Kasumi-1 (cell line): ENCODE measurements around the gene INTS6.
"Not testable (repeated sequence)": the region's sequence is repeated elsewhere in the genome, so short reads cannot be mapped to it uniquely, and the experiment has no call there.

Experiments
- DNase-seq, 2 experiments: peaks; one replicate each; lab custom pipeline; 2025; lab: John Stamatoyannopoulos, UW

Gene INTS6

DNA sequence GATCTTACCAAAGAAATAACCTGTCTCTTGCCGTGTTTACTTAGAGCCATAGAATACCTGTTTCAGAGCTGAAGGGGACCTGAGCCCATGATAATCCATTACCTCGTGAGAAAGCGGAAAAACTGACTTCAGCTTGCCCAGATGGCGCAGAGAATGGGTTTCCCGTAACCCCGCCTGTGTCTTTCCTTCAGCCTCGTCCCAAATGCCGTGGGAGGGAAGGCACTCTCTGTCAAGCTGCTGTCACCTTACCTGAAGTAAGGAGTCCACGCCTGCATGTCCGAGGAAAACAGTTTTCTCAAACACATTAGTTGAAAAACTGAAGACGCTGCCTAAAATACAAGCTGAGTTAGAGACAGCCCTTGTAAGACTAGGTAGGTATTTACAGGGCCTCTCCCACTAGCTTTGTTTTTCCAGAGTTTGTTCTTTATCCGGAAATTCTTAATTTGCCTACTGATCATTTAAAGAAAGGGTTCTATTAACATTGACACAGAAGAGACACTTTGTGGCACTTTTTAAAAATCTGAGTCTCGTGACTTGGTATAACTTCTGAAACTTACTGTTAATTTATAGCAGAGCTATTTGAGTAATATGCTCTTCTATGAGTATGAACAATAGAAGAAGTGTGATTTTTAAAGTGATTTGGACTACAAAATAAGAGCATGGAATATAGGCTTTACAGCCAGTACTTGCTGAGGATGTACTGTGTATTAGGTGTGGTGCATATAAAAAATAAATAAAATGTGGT, 1.3 kb upstream of the INTS6 start:
- DNase-seq: peak; percentile 28 to 56

DNA sequence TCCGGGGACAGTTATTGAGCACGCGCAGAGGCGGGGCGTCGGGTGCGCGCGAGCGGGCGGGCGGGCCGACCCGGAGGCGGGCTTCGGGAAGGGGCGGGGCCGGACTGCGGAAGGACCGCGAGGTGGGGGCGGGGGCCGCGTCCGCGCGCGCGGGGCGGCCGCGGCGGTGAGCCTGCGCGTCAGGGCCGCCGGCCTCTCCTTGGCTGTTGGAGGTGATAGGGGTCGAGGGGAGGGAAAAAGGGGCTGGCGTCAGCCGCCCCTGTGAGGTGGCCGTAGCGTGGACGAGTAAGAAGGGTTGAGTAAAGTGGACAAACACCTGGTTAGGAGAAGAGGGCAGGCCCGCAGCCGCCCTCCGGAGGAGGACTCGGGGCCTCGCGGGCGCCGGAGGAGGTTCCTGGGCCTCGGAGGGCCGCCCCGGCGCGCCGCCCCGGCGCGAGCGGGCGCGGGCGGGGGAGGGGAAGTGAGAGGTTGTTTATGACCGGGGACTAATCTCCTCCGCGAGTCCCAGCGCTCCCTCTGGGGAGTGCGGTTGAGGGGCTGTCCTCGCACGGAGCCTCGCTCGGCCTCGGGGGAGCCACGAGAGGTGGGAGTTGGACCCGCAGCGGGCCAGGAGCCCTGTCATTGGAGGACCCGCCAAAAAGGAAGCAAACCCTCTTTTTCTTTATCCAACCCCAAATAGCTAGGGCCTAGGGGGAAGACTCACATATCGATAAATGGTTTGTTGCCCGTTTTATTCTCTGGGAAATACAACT, 547 bp upstream of the INTS6 start:
- peak; percentile 74 to 76 for DNase-seq

DNA sequence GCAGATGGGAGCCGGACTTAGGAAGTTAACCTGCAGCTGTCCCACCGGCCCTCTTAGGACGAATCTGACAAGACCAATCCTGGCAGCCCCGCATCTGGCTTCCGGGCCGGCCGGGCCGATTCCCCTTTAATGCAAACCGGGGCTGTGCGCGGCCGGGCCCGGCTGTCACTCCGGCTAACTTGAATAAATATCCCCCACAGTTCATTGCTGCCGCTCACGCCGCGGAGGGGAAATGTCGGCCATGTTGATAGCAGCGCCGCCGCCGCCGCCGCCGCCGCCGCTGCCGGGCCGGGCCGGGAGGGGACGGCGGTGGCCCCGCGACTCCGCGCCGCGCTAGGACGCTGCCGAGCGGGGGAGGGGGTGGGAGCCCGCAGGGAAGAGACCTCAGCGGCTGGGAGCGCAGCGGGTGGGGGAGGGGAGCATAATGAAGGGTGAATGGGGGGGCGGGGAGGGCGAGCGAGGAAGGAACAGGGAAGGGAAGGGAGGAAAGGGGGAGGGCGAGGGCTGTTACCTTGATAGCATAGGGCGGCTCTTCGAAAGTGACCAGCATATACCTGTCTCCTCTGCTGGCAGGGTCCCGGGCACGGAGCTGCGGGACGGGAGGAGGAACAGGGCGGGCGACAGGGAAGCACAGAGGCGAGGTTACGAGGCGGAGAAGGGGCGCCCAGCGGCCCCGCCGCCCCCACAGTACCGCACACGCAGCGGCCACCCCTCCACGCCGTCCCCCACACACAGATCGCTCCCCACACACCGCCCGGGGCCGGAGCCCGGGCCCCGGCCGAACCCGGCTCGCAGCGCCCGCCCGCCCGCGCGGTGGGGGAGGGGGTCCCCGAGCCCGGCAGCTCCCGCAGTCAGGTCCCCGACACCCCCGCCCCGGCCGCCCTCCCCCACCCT, 1.1 kb downstream of the INTS6 start:
- peak; percentile 67 to 71 for DNase-seq

DNA sequence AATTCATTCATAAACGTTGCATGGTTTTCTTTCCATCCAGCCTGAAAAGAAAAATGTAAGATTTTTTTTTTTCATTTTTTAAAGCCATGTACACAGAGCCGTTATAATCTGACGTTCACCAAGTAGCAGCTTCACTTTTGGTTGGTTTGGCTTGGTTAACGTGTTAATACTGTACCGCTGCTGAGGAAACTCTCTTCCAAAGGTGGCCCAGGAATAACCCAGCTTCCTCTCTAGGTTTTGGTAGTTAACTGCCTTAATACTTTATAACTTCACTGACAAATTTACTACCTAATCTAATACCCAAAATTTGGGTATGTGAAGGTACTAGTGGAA, 1.7 kb downstream of the INTS6 start:
- DNase-seq: peak in 1 of 2 experiments; percentile 59

DNA sequence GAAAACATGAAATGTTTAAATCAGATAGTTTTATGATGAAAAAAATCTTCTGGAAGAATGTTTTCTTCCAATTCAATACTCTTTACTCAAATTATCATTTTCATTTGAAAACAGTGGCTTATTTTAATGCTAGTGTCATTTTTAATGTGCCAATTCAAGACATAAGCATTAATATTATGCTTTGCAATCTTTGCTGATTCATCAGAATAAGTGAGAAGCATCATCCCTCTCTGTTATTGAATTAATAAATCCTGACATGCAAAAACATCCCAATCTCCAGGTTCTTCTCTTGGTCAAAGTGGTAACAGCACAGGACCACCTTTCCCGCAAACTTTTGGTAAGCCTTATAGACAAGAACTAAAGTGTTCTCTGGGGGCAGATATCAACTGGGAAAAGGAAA, 3.8 kb downstream of the INTS6 start:
- DNase-seq: no peak

DNA sequence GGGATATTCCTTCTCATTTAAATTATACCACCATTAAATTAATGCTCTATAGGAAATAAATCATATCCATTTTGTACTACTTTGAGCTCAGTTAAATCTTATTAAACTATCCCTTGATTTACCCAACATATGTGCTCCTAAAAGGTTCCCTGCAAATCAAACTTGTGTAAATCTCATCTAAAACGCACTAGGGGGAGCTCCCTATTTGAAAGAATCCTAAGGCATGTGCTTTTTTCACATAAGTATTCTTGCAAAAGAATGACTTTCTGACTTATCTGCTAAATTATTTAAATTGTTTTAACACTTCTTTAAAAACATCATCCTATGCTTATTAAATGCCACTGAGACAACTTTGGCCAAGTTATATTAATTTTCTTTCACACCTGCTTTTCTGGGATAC, 7.9 kb downstream of the INTS6 start:
- peak; percentile 54 to 81 for DNase-seq

DNA sequence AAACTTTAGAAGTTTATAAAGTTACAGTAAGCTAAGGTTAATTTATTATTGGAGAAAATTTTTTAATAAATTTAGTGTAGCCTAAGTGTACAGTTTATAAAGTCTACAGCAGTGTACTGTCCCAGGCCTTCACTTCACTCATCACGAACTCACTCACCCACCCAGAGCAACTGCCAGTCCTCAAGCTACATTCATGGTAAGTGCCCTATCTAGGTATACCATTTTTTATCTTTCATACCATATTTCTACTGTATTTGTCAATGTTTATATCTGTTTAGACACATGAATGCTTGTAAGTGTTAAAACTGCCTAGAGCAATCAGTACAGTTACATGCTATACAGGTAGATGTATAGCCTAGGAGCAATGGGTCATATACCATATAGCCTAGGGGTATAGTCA, 12.5 kb downstream of the INTS6 start:
- no peak for DNase-seq

DNA sequence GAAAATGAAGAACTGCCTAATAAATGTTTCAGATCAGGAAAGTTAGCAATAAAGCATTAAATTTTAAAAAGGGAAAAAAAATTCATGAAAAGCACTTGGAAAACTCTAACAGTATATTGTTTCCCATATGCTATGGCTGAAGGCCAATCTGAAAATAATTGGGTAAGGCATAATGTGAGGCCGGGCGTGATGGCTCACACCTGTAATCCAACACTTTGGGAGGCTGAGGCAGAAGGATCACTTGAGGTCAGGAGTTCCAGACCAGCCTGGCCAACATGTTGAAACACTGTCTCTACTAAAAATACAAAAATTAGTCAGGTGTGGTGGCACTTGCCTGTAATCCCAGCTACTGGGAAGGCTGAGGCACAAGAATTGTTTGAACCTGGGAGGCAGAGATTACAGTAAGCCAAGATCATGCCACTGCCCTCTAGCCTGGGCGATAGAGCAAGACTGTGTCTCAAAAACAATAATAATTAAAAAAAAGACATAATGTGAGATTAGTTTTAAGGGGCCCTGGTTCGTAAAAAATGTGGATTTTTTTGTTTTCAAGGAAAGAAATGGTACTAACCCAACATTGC, 15.2 kb downstream of the INTS6 start:
- no peak for DNase-seq

DNA sequence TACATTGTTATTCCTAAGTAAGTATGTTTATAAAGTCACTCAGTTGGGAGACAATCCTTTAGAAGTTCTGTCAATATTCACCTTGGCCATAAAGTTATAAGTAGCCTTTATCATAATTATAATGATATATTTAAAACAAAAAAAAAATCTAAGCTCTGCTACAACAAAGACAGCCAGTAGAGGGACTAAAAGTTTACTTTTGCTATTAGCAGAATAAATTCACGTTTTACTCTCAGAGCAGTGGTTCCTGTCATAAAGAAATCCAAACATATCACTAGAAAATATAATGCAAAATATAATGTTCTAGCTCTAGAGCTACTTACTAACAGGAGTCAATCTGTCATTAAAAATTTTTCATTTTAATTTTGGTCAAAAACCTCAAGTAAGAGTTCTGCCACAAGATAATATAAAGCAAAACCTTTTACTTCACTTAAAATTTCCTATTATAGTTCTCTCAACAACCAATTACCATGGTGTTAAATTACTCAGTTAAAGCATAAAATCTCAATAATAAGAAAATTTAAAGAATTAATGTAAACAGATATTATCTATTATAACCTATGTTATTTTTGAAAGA, 17.7 kb downstream of the INTS6 start:
- peak; percentile 67 to 78 for DNase-seq

DNA sequence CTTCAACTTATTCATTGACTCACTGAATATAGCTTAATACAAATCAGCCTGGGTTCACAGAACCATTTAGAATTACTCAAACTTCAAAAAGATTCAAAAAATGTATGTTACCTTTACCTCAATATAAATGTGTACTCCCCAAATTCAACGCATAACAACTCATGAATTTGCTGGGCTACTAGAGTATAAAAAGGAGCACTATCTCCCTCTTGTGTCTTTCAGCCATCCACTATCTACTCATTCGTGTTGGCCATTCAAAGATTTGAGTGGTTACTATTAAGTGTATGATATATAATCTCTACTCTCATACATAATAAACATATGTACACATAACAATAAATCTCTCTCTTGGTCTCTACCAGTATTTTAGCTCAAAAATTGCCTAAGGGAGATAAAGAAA, 20.3 kb downstream of the INTS6 start:
- DNase-seq: no peak

DNA sequence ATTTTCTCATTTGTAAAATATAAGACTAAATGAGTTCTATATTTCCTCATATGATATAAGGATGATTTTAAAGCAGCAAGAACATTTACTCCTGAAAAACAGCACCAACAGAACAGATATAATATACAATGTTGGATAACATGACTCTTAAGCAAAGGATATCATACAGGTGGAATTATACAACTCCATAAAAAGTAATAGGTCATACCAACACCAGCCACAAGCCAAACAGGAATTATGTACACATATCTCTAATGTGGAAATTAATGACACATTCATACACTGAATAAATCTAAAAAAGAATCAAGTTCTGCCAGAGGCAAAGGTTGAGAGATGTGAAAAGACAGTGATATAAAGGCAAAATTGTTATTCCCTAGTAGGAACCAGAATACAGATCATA, 25.9 kb downstream of the INTS6 start:
- DNase-seq: no peak

DNA sequence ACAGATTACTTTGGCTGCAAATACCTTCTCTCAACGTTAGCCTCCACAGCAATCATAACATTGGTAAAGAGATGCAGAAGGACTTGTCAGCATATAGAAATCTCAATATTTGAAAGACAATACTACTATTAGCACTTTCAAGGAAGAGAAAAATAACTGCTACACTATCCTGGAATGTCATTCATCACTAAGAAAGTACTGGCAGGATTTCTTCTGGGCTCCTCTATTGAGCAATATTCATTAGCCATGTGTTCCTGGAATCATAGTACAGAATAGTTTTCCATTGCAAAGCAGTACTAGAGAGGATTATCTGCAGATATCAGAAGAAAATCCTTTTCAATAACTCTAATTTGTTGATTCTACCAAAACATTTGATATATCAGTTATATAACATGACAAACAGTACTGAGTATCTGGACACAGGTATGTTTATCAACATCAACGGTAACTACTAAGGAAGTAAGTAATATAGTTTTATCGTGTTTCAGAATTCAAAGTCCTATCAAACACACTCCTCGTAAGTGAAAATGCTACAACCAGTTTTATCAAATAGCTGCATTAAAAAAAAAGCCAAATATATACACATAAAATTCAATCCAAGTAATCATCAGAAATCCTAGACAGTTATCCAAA, 27.3 kb downstream of the INTS6 start:
- no peak for DNase-seq

DNA sequence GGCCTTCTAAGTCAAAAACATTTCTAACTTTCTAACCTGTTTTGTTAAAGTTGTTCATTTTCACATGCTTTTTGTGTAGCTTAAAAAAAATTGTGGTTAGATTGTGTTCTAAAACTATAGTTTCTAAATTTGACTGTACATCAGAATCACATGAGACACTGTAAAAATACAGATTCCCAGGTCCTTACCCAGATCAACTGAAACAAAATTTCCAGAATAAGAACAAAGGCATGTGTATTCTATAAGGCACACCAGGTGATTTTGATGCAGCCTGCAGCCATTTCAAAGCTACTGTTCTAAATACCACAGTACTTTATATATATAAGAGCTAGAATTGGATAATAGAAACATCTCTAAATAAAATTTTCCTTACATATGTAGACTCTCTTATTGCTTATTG, 29.1 kb downstream of the INTS6 start:
- no peak for DNase-seq

DNA sequence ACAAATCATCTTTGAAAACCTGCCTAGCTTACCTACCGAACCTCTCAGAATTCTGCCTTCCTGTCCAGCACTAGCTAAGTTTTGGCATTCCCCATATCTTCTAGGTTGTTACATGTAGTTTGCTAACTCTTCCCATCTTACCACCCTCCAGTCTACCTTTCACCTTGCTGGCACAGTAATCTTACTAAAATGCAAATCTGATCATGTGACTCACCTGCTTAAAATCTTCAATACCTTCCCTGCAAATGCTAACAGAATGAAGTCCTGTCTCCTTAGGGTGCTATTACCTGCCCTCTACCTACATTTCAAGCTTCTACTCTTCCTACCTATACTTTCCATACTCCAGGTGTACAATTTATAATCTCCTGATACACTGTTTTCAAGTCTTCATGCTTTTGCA, 30.4 kb downstream of the INTS6 start:
- no peak for DNase-seq

DNA sequence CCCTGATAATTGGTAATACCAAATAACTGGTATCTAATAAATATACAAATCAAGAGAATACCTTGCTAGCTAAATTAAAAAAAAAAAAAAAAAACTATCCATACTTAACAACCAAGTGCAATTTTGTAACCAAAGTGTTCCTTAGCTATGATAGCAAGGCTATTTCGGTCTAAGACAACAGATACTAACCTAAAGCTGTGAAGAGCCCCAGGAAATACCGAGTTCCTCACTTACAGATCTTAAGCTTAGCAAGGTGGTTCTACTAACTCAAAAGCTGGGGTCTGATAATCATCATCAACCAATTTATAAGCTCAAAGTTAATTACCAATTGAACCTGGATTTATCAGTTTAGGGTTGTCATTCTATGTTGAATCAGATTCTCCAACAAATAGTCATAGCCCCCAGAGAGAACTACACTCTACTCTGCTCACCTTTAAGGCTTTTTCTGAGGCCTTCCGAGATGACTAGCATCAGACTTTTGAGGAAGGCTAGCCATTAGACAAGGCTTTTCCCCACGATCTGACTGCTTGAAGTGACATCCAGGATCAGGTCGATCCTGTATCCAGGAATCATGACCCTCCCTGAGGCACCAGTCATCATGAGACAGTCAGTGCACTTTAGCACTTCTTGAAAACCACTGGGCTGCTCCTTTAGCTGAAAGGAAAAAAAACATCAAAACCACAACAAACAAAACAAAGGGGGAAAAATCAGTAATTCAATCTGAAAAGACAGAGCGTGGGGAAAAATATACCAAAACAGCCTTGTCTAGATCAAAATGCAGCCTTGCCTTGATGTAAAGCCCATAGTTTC, 31.9 kb downstream of the INTS6 start:
- DNase-seq: no peak

DNA sequence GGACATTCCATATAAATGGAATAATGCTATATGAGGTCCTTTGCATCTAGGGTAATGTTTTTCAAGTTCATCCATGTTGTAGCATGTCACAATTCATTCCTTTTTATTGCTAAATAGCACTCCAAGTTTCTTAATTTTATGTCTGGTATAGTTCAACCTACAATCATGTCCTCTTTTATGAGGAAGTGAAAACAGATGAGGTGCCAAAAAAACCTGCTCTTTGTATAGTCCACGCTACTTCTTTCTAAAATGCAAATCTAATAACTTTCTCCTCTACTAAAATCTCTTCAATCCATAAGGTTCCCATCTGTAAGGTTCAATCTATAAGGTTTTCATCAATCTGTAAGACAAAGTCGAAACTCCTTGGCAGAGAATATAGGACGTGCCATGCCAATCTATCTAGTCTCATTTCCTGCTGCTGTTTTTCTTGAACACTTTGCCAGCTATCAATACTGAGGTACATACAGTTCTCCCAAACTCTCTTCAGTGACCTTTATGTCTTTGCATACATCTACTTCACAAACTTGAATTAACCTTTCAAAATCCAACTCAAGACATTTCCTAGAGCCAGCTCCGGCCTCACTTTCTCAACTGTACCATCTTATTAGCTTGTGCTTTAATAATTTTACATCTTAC, 33.7 kb downstream of the INTS6 start:
- no peak for DNase-seq

DNA sequence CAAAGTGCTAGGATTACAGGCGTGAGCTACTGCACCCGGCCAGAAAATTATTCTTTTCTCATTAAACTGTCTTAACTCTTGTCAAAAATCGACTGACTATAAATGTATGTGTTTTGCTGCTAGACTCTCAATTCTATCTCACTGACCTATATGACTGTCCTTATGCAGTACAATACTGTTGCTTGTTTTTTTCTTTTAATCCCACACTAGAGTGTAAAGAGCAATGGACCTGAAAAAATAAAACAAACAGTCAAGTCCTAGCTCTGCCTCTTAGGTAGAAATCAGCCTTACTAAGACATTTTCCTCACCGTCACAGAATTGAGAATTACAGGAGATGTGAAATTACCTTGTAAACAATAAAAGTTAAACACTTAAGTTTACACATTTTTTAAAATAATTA, 35.1 kb downstream of the INTS6 start:
- no peak for DNase-seq

DNA sequence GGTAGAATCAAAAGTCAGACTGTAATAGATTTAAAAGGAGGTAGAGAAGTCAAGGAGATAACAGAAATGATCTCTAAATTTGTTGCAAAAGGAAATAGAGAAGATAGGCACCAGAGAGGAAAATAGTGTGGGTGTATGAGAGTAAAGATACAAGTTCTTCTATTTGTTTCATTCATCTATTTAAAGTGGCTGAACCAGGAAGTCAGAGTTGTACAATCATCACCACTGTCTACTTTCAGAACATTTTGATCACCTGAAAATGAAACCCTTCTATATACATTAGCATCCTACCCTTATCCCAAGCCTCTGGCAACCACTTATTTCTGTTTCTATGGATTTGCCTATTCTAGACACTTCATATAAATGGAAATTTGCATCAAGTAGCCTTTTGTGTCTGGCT, 36.7 kb downstream of the INTS6 start:
- DNase-seq: no peak

DNA sequence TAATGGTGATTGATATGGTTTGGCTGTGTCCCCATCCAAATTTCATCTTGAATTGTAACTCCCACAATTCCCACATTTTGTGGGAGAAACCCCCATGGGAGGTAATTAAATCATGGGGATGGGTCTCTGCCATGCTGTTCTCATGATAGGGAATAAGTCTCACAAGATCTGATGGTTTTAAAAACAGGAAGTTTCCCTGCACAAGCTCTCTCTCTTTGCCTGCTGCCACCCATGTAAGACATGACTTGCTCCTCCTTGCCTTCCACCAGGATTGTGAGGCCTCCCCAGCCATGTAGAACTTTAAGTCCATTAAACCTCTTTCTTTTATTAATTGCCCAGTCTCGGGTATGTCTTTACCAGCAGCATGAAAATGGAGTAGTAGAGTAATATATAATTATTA, 37.5 kb downstream of the INTS6 start:
- DNase-seq: not testable (repeated sequence)

DNA sequence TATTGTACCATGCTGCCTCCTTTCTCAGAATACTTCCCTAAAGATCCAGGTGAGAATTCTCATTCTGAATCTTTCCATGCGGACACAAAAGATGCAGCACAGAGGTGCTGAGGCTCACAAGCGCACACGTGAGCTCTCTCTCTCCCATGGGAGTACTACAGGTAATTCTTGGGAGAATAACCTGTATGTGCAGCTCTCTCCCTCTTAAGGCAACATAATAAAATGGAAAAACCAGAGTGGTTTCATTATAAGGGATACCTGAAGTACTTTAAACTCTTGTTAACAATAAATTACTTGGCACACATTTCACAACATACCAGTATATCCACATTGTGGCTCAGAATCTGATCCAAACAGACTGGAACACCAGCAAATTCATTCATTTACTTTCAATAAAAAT, 40.4 kb downstream of the INTS6 start:
- DNase-seq: no peak
